Tibial nerve (tissue), 4 donors: ENCODE data around the gene ENO1. TPM values are rescaled to one million over a fixed set of nuclear protein-coding genes. Genes with fewer than 3 reads are reported as not detected.

ENCODE experiments used
- DNase-seq, 2 donors: peaks; one replicate each; pipeline ENCODE4 v3.0.0-alpha.2; 2019; ENCODE audit warnings: low spot score in 2 of 2
- H3K27ac ChIP-seq, 4 donors: fragments of 200-600 bp; sonication (generic) in 3 of 4; one replicate each; pipeline ENCODE4 v1.5.1; 2017 to 2019; ENCODE audit warnings: mild to moderate bottlenecking in 1 of 4
- H3K27me3 ChIP-seq, 2 donors: fragments of 200-600 bp; sonication (generic) in 1 of 2; one replicate each; pipeline versions ENCODE4 v1.5.1 to v1.6.0; 2017 to 2019
- H3K36me3 ChIP-seq, 3 donors: fragments of 200-600 bp; sonication (generic); one replicate each; pipeline ENCODE4 v1.5.1; 2018 to 2019
- H3K4me1 ChIP-seq, 4 donors: fragments of 200-600 bp; sonication (generic) in 3 of 4; one replicate each; pipeline ENCODE4 v1.5.1; 2017 to 2019
- H3K4me3 ChIP-seq, 4 donors: fragments of 200-600 bp; sonication (generic) in 3 of 4; one replicate each; pipeline ENCODE4 v1.5.1; 2017 to 2019; ENCODE audit warnings: mild to moderate bottlenecking in 1 of 4, moderate library complexity in 1 of 4
- H3K9me3 ChIP-seq, 4 donors: fragments of 200-600 bp; sonication (generic) in 3 of 4; one replicate each; pipeline ENCODE4 v1.5.1; 2017 to 2019
- EP300 ChIP-seq, 2 donors: sonication (generic); formaldehyde crosslinking; IDR thresholded peaks; one replicate each; pipeline ENCODE4 v1.6.1; 2017; ENCODE audit warnings: antibody characterized with exemption in 2 of 2, mild to moderate bottlenecking in 1 of 2
- POLR2A ChIP-seq, 2 donors: fragments of 450-650 bp; IDR thresholded peaks; one replicate each; pipeline ENCODE4 v1.6.1; 2017; ENCODE audit warnings: antibody characterized with exemption in 2 of 2, mild to moderate bottlenecking in 2 of 2, moderate library complexity in 2 of 2
- WGBS, 2 donors: methylation state at CpG; one replicate each; pipeline ENCODE4 v1.1.5; 2018; 5-methylcytosine and 5-hydroxymethylcytosine counted together
- total RNA-seq, 4 donors: library from RNA; depleted of rRNA; stranded (reverse); fragments of >200 nt; gene quantifications; one replicate each; pipeline ENCODE4 v1.1.0, GENCODE V29; 2016
- TF ChIP-seq, protein P1 (sequence below), 5 experiments: fragments of 200-600 bp in 3 of 5; fragments of 450-650 bp in 2 of 5; sonication (generic) in 3 of 5; IDR thresholded peaks; one replicate each; pipeline ENCODE4 v1.5.1; 2016 to 2019; ENCODE audit warnings: antibody characterized with exemption in 5 of 5, mild to moderate bottlenecking in 3 of 5, moderate library complexity in 2 of 5

The ENO1 gene
- total RNA-seq, 4 donors from 2014 or later: 373 to 741 (median 459) TPM

DNA sequence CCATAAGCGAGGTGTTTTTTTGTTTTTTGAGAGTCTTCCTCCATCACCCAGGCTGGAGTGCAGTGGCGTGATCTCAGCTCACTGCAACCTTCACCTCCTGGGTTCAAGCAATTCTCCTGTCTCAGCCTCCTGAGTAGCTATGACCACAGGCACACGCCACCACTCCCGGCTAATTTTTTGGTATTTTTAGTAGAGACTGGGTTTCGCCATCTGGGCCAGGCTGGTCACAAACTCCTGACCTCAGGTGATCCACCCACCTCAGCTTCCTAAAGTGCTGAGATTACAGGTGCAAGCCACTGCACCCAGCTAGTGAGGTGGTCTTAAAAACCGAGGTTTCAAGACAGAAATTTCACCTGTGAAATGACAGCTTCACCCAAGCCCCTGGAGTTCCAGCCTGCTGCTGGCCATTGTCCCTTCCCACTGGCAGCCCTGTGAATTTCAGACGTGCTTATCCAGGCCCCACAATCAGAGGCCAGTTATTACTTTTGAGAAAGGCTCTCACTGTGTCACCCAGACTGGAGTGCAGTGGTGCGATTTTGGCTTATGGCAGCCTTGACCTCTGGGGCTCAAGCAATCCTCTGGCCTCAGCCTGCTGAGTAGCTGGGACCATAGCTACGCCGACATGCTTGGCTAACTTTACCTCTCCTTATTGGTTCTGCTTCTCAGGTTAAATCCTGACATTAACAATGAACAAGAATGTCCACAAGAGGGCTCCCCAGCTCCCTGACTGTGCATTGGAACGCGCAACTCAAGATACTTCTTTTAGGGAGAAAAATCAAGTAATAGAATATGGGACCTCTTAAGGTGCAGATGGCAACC, 19.4 kb downstream of the ENO1 start:
- no peaks in the 10 kb centered on the region for H3K27me3 ChIP-seq
- H3K4me3 ChIP-seq: no peak overlapping the region
- TF ChIP-seq, protein P1, sequence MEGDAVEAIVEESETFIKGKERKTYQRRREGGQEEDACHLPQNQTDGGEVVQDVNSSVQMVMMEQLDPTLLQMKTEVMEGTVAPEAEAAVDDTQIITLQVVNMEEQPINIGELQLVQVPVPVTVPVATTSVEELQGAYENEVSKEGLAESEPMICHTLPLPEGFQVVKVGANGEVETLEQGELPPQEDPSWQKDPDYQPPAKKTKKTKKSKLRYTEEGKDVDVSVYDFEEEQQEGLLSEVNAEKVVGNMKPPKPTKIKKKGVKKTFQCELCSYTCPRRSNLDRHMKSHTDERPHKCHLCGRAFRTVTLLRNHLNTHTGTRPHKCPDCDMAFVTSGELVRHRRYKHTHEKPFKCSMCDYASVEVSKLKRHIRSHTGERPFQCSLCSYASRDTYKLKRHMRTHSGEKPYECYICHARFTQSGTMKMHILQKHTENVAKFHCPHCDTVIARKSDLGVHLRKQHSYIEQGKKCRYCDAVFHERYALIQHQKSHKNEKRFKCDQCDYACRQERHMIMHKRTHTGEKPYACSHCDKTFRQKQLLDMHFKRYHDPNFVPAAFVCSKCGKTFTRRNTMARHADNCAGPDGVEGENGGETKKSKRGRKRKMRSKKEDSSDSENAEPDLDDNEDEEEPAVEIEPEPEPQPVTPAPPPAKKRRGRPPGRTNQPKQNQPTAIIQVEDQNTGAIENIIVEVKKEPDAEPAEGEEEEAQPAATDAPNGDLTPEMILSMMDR (IDR thresholded peaks at IDR 0.05): peak; percentile 57 to 80 (median 62)
- TF ChIP-seq POLR2A (IDR thresholded peaks at IDR 0.05): no peak
- TF ChIP-seq EP300 (IDR thresholded peaks at IDR 0.05): peak in 1 of 2 donors; percentile 5
- peaks cover 0 to 28% (median 7%) of the 10 kb centered on the region in 4 donors for H3K4me1 ChIP-seq
- peak overlapping the region in 2 of 4 donors; percentile 61 to 72 for H3K27ac ChIP-seq
- H3K9me3 ChIP-seq: no peaks in the 10 kb centered on the region
- WGBS, 2 donors: 62 to 66% methylated on average over 12 of the region's 12 CpGs
- peak in 1 of 2 donors; percentile 79 for DNase-seq
- peaks cover 0 to 91% (median 27%) of the 10 kb centered on the region in 3 donors for H3K36me3 ChIP-seq

GRCh38 chr1:8858112-8858668, 20.3 kb downstream of the ENO1 start:
- DNase-seq: peak in 1 of 2 donors; percentile 26
- Histone ChIP-seq H3K4me3 (no peak overlapping the region), H3K36me3 (peaks cover 0 to 85% (median 18%) of the 10 kb centered on the region in 3 donors), H3K9me3 (no peaks in the 10 kb centered on the region), H3K27ac (peak overlapping the region in 2 of 4 donors; percentile 29 to 72), H3K27me3 (no peaks in the 10 kb centered on the region), H3K4me1 (peaks cover 0 to 28% (median 7%) of the 10 kb centered on the region in 4 donors)
- WGBS, 2 donors: 27 to 49% methylated on average over 2 of the region's 2 CpGs
- peak in 1 of 2 donors; percentile 45 for TF ChIP-seq EP300 (IDR thresholded peaks at IDR 0.05)
- no peak for TF ChIP-seq POLR2A (IDR thresholded peaks at IDR 0.05)

GRCh38 chr1:8856689-8857412, 21.6 kb downstream of the ENO1 start:
- H3K4me1 ChIP-seq: peaks cover 0 to 28% (median 7%) of the 10 kb centered on the region in 4 donors
- H3K9me3 ChIP-seq: no peaks in the 10 kb centered on the region
- TF ChIP-seq EP300 (IDR thresholded peaks at IDR 0.05) (no peak), POLR2A (IDR thresholded peaks at IDR 0.05) (no peak)
- TF ChIP-seq, protein P1 (IDR thresholded peaks at IDR 0.05): no peak
- DNase-seq: no peak
- WGBS, 2 donors: 85 to 89% methylated on average over 14 of the region's 14 CpGs
- no peaks in the 10 kb centered on the region for H3K27me3 ChIP-seq
- no peak overlapping the region for H3K27ac ChIP-seq
- no peak overlapping the region for H3K4me3 ChIP-seq
- peaks cover 0 to 71% (median 8%) of the 10 kb centered on the region in 3 donors for H3K36me3 ChIP-seq

GRCh38 chr1:8854240-8854639, 24.2 kb downstream of the ENO1 start:
- no peak overlapping the region for H3K27ac ChIP-seq
- peaks cover 0 to 18% (median 6%) of the 10 kb centered on the region in 4 donors for H3K4me1 ChIP-seq
- no peaks in the 10 kb centered on the region for H3K9me3 ChIP-seq
- TF ChIP-seq EP300 (IDR thresholded peaks at IDR 0.05) (no peak), POLR2A (IDR thresholded peaks at IDR 0.05) (no peak)
- TF ChIP-seq, protein P1 (IDR thresholded peaks at IDR 0.05): no peak
- no peak overlapping the region for H3K4me3 ChIP-seq
- 82 to 98% methylated on average over 5 to 7 of the region's 7 CpGs for WGBS, 2 donors
- no peak for DNase-seq
- H3K27me3 ChIP-seq: no peaks in the 10 kb centered on the region
- H3K36me3 ChIP-seq: peaks cover 0 to 46% (median 0%) of the 10 kb centered on the region in 3 donors

DNA sequence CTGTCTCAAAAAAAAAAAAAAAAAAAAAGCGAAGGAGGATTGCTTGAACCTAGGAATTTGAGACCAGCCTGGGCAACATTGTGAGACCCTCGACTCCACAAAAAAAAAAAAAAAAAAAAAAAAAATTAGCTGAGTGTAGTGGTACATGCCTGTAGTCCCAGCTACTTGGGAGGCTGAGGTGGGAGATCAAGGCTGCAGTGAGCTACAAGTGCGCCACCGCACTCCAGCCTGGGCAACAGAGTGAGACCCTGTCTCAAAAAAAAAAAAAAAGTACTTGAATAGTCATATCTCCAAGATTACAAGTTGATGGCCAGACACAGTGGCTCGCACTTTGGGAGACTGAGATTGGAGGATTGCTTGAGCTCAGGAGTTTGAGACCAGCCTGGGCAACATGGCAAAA, 27.4 kb downstream of the ENO1 start:
- TF ChIP-seq POLR2A (IDR thresholded peaks at IDR 0.05) (no peak), EP300 (IDR thresholded peaks at IDR 0.05) (no peak)
- TF ChIP-seq, protein P1 (IDR thresholded peaks at IDR 0.05): no peak
- H3K4me1 ChIP-seq: peaks cover 0 to 16% (median 2%) of the 10 kb centered on the region in 4 donors

More for the DNA sequence above, 27.4 kb downstream of the ENO1 start:
- DNase-seq: no peak
- Histone ChIP-seq H3K36me3 (peaks cover 0 to 17% (median 0%) of the 10 kb centered on the region in 3 donors), H3K27ac (no peak overlapping the region), H3K27me3 (no peaks in the 10 kb centered on the region), H3K4me3 (no peak overlapping the region), H3K9me3 (no peaks in the 10 kb centered on the region)
- WGBS, 2 donors: 95 to 97% methylated on average over 5 of the region's 5 CpGs
